GM18499 (cell line): Measurements from ENCODE around the gene GTF2I.
A peak's percentile ranks its signal among the peaks of the same experiment; 100 is the strongest.
"Not testable (repeated sequence)": the region's sequence is repeated elsewhere in the genome, so short reads cannot be mapped to it uniquely, and the experiment has no call there.

Source experiments
- ATAC-seq: cut with Tn5 transposase; IDR thresholded peaks from one replicate; pipeline ENCODE4 v1.9.1; 2021; ENCODE audit warnings: moderate number of reproducible peaks; ENCODE audit not compliant: insufficient read depth, unreplicated experiment

Gene GTF2I

DNA sequence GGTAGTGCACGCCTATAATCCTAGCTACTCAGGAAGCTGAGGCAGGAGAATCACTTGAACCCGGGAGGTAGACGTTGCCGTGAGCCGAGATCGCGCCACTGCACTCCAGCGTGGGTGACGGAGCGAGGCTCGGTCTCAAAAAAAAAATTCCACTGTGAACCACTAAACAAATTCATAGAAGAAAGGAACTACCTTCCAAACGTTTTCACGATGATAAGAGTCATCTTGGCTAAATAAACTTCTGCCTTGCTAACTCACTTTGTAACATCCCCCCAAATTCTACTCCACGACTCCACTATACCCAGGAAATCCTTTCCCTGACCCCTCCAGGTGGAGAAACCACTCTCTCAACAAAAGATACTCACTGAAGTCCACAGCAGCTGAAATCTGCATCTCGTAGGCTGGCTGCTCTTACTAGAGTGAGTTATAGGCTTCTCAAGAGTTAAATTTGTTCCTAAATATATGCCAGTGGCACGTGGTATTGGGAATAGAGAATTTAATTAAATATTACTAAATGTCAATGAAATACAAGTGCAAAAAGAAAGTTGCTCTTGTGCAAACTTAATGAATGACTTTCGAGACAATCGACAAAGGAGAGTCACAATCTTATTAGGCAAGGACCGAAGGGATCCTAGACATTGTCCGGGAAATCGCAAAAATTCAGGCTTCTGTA lies 1.6 kb upstream of the GTF2I start:
- ATAC-seq, result no peak

DNA sequence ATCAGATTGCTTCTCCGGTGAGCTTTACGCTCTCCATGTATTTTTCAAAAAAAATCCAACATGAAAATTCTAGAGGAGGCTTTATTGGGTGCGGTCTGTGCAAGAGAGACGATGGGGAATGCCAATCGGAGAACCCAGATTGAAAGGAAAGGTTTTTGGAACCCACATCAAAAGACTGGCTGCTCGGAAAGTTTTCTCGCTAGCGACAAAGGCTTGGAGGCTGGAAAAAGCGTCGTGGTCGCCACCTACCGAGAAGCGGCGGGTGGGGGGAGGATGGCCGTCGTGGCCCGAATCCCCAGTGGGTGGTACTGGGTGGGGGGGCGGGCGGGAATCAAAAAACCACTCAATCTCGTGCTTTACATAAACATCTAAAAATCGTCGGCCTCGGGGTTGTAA lies 1.1 kb upstream of the GTF2I start:
- no peak for ATAC-seq

DNA sequence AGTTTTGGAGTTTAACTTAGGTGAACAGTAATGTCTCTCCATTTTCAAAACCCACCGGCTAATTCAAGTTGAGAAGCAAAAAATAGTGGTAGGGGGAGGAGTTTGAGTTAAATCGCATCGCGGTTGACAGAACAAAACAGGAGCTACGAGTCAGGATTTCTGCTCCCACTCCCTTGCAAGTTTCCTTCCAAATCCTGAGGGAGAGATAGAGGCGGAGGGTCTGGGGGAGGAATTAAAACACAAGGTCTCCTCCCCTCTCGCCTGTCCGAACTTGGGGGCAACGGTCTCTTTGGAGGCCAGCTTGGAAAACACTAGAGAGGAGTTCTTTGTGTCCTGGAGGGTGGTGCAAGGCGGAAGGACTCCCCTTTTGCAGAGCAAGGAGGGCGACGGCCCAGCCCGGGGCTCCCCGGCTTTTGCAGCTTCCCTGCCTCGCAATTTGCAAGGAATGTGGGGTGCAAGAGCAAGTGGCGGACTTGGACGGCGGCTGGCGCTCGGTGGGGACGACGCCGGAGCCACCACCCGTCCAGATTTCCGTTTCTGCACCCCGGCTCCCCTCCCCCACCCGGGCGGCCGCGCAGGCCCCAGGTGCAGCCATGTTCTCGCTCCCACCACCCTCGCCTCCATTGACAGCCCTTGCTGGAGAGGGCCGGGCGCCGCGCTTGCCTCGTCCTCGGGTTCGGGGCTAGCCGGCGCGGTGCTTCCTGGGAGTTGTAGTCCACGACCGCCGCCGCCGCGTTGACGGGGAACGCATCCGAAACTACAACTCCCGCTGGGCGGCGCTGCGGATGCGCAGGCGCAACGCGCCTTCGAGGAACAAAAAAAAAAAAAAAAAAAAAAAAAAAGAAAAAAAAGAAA lies 454 bp upstream of the GTF2I start:
- ATAC-seq, result peak; percentile 31

GRCh38 chr7:74658178-74659004 lies 873 bp downstream of the GTF2I start:
- no peak for ATAC-seq

DNA sequence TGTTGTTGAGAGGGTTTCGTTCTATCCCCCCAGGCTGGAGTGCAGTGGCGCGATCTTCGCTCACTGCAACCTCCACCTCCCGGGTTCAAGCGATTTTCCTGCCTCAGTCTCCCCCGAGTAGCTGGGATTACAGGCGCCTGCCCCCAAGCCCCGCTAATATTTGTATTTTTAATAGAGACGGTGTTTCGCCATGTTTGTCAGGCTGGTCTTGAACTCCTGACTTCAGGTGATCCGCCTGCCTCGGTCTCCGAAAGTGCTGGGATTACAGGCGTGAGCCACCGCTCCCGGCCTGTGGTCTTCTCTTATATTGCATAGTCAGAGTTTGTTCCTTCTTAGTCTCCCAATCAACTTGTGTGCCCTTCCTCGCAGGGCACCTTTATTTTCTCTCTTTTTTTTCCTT lies 2.7 kb downstream of the GTF2I start:
- ATAC-seq, result not testable (repeated sequence)

GRCh38 chr7:74661836-74662794 lies 4.6 kb downstream of the GTF2I start:
- ATAC-seq, result not testable (repeated sequence)

GRCh38 chr7:74665296-74665938 lies 7.9 kb downstream of the GTF2I start:
- no peak for ATAC-seq

DNA sequence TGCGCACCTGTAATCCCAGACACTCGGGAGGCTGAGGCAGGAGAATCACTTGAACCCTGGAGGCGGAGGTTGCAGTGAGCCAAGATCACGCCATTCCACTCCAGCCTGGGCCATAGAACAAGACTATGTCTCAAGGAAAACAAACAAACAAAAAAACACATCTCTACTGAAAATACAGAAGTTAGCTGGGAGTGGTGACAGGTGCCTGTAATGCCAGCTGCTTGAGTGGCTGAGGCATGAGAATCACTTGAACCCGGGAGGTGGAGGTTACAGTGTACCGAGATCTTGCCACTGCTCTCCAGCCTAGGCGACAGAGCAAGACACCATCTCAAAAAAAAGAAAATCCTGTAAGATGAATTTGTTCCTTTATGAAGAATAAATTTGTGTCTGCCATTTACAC lies 9.5 kb downstream of the GTF2I start:
- ATAC-seq, result not testable (repeated sequence)

DNA sequence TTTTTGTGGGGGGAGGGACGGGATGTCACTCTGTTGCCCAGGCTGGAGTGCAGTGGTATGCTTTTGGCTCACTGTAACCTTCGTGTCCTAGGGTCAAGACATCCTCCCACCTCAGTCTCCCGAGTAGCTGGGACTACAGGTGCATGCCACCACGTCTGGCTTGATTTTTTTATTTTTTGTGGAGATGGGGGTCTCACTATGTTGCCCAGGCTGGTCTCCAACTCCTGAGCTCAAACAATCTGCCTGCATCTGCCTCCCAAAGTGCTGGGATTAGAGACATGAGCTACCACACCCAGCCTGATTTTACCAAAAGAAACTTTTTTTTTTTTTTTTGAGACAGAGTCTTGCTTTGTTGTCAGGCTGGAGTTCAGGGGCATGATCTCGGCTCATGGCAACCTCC lies 10.0 kb downstream of the GTF2I start:
- ATAC-seq, result not testable (repeated sequence)

DNA sequence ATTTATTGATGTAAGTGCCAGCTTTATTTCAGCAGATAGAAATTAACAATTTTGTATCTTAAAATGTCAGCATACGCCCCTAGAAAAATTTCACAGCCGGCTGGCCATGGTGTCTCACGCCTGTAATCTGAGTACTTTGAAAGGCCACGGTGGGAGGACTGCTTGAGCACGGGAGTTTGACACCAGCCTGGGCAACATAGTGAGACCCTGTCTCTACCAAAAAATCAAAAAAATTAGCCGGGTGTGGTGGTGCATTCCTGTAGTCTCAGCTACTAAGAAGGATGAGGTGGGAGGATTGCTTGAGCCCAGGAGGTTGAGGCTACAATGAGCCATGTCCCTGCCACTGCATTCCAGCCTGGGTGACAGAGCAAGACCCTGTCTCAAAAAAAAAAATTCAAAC lies 14.1 kb downstream of the GTF2I start:
- ATAC-seq, result no peak

DNA sequence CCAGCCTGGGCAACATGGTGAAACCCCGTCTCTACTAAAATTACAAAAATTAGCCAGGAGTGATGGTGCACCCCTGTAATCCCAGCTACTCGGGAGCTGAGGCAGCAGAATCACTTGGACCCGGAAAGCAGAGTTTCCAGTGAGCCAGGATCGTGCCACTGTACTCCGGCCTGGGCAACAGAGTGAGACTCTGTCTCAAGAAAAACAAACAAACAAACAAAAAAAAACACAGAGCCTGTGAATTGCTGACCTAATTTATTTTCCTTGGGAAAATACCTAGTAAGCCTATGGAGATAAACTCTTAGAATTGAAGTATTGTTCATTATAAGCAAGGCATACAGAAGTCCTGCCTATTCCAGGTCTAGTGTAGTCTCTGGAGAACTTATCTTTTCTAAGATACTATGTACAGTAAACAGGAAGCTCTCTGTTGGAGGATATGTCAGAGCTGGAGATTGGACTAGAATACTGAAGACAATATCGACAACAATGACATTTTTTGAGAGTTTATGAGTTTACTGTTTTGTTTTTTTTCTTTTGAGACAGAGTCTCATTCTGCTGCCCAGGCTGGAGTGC lies 14.9 kb downstream of the GTF2I start:
- no peak for ATAC-seq

DNA sequence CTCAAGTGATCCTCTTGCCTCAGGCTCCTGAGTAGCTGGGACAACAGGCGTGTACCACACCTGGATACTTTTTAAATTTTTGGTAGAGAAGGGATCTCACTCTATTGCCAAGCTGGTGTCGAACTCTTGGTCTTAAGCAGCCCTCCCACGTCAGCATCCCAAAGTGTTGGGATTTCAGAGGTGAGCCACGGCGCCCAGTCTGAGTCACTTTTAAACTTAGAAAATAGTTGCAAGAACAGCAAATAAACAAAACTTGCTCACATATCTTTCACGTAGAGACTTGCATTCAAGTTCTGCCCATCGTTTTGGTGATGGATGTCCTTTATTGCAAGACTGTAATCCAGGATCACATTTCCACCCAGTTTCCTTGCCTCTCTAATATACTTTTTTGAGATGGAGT lies 16.6 kb downstream of the GTF2I start:
- no peak for ATAC-seq

- ATAC-seq, result no peak
Measured at GRCh38 chr7:74682829-74683228, 25.3 kb downstream of the GTF2I start.

GRCh38 chr7:74683799-74684198 lies 26.3 kb downstream of the GTF2I start:
- no peak for ATAC-seq

DNA sequence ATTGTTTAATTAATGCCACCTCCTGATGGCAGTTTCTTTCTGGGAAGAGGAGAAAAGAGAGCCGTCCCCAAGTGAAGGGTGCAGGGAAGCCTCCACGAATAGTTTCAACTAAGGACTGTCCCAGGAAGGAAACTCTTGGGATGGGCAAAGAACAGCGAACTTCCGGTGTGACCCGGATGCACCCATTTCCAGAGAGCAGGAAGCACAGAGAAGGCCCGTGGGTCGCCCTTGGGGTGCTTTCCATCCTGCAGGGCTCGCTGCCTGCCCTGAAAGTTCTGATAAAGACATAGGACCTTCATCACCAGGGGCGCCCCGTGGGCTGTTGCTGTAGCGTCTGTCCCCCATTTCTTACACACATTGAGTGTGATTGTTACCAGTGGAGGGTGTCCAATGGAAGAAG lies 27.0 kb downstream of the GTF2I start:
- no peak for ATAC-seq

GRCh38 chr7:74684921-74685320 lies 27.4 kb downstream of the GTF2I start:
- ATAC-seq, result no peak

DNA sequence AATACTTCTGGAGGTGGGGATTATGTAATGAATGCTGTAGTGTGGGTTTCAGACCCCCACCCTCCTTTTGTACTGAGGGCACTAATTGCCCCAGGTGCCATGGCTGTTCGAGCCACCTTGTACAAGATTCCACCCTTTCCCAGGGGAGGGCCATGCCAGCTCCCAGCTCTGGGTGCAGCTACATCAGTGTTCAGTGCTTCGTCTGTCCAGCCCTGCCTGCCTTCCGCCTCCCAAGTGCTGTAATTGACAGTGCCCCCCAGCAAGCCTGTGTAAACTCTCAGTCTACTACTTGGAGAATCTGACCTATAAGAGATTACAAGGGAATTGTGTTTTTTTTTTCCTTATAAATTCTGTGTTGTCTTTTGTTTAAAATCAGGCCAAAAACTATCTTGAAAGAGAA lies 33.0 kb downstream of the GTF2I start:
- no peak for ATAC-seq

DNA sequence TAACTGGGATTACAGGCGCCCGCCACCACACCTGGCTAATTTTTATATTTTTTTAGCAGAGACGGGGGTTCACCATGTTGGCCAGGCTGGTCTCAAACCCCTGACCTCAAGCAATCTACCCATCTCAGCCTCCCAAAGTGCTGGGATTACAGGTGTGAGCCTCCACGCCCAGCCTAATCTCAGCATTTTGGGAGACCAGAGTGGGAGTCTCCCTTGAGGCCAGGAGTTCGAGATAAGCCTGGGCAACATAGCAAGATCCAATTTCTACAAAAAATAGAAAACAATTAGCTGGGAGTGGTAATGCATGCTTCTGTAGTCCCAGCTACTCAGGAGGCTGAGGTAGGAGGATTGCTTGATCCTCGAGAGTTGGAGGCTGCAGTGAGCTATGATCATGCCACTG lies 46.9 kb downstream of the GTF2I start:
- not testable (repeated sequence) for ATAC-seq

DNA sequence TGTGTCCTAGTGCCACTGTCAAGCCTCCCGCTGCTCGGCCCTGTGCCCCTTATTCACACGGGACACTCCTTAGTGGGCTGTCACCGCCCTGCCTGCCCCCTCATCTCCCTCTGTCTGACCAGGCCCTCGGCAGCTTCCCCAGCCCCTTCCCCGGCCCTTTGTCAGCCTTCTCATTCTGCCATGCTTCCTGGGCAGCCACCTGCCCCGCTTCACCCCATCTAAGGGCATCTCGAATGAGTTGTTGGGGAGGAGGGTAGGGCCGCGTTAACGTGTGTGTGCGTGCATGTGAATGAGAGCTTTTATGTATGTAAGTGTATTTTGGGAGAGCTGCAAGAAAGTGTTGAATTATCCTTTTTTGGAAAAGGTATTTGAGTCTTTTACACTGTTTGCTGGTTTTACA lies 49.7 kb downstream of the GTF2I start:
- no peak for ATAC-seq
